ENCODE measurements around the gene CNOT2. TPM values are rescaled to one million over a fixed set of nuclear protein-coding genes. Genes with fewer than 3 reads are reported as not detected.
A peak's percentile ranks its signal among the peaks of the same experiment; 100 is the strongest.

CNOT2 gene
- total RNA-seq, 1 experiment from 2014 or later: 49.3 TPM

DNA sequence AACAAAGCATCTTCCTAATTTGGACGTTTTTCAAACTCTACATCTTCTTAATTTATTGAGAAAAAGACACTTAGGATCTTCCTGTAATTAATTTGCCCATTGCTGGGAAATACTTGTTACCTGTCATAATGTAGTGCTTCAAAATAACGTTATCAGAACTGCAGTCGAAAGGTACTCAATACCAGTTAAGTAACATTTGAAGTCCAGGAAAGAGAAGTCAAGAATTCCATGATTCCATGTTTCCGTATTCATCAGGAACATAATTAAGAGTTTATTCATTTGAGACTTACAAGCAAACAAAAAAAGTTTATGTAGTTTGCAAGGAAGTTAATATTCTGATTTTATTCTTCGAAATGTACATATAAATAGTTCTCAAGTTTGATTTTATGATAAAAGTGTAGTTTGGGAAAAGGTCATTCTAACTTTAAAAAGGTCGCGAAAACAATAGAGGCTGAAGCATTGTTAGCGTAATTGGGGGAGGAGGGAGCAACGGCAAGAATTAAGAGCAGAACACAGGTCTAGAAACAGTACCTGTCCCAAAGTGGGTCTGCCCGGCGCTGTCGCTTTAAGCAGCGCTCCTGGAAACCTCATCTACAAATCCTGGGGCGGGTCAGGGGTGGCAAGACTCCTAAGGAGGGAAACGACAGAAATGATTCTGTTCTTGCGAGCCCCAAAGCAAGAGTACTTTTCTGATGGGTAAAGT, 121.6 kb downstream of the CNOT2 start:
- no peaks in the 10 kb centered on the region; the same call in 1 of the 2 replicates for H3K36me3 ChIP-seq (ENCODE audit: control insufficient read depth, insufficient read depth, low read length)
- ATAC-seq (no peak), DNase-seq (ENCODE audit: low read depth, low spot score) (no peak)
- no peak overlapping the region for H3K27ac ChIP-seq (ENCODE audit: low read length)
- POLR2A ChIA-PET: interaction anchor here (0.5 kb wide), 1 partner anchor 36 kb away, joined by 7 read pairs; no protein-coding TSS in a partner anchor
- H3K9me3 ChIP-seq (ENCODE audit: control insufficient read depth, insufficient read depth, low read depth, low read length): no peaks in the 10 kb centered on the region
- BruUV-seq (replicated peaks): no TSS peak
- in situ Hi-C loops (cut with HindIII; ENCODE audit: low pct_unique_long_range_greater_than_20kb, low sequenced_read_pairs): no loop called here
- no peaks in the 10 kb centered on the region for H3K4me1 ChIP-seq (ENCODE audit: control insufficient read depth, insufficient read depth, low read length)
- peaks cover 37% of the 10 kb centered on the region for H3K27me3 ChIP-seq (ENCODE audit: control insufficient read depth, insufficient read depth, low read length)
- TF ChIP-seq, protein P1, sequence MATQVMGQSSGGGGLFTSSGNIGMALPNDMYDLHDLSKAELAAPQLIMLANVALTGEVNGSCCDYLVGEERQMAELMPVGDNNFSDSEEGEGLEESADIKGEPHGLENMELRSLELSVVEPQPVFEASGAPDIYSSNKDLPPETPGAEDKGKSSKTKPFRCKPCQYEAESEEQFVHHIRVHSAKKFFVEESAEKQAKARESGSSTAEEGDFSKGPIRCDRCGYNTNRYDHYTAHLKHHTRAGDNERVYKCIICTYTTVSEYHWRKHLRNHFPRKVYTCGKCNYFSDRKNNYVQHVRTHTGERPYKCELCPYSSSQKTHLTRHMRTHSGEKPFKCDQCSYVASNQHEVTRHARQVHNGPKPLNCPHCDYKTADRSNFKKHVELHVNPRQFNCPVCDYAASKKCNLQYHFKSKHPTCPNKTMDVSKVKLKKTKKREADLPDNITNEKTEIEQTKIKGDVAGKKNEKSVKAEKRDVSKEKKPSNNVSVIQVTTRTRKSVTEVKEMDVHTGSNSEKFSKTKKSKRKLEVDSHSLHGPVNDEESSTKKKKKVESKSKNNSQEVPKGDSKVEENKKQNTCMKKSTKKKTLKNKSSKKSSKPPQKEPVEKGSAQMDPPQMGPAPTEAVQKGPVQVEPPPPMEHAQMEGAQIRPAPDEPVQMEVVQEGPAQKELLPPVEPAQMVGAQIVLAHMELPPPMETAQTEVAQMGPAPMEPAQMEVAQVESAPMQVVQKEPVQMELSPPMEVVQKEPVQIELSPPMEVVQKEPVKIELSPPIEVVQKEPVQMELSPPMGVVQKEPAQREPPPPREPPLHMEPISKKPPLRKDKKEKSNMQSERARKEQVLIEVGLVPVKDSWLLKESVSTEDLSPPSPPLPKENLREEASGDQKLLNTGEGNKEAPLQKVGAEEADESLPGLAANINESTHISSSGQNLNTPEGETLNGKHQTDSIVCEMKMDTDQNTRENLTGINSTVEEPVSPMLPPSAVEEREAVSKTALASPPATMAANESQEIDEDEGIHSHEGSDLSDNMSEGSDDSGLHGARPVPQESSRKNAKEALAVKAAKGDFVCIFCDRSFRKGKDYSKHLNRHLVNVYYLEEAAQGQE (IDR thresholded peaks at IDR 0.05; ENCODE audit: insufficient read depth in 1 of 2, low read depth in 2 of 2, low read length in 1 of 2): no peak
- CTCF ChIA-PET: no interaction called here
- intact Hi-C loops (cut with micrococcal nuclease; ENCODE audit: unreplicated experiment): loop anchor here (5.0 kb wide), 1 partner anchor 212 kb away; no protein-coding TSS in a partner anchor
- H3K4me3 ChIP-seq (ENCODE audit: low read depth in 2 of 2, low read length in 2 of 2): peak overlapping the region; percentile 55 to 67; a peak in 3 of 4 replicates

GRCh38 chr12:70365398-70365647, 122.1 kb downstream of the CNOT2 start:
- H3K4me1 ChIP-seq (ENCODE audit: control insufficient read depth, insufficient read depth, low read length): no peaks in the 10 kb centered on the region
- TF ChIP-seq, protein P2, sequence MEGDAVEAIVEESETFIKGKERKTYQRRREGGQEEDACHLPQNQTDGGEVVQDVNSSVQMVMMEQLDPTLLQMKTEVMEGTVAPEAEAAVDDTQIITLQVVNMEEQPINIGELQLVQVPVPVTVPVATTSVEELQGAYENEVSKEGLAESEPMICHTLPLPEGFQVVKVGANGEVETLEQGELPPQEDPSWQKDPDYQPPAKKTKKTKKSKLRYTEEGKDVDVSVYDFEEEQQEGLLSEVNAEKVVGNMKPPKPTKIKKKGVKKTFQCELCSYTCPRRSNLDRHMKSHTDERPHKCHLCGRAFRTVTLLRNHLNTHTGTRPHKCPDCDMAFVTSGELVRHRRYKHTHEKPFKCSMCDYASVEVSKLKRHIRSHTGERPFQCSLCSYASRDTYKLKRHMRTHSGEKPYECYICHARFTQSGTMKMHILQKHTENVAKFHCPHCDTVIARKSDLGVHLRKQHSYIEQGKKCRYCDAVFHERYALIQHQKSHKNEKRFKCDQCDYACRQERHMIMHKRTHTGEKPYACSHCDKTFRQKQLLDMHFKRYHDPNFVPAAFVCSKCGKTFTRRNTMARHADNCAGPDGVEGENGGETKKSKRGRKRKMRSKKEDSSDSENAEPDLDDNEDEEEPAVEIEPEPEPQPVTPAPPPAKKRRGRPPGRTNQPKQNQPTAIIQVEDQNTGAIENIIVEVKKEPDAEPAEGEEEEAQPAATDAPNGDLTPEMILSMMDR (IDR thresholded peaks at IDR 0.05): no peak
- TF ChIP-seq SIN3A (IDR thresholded peaks at IDR 0.05; ENCODE audit: borderline replicate concordance, insufficient read depth, low read depth, low read length) (no peak), POLR2AphosphoS5 (IDR thresholded peaks at IDR 0.05; ENCODE audit: low read depth, low read length) (no peak), TCF7L2 (IDR thresholded peaks at IDR 0.05; ENCODE audit: low read depth, low read length) (no peak)
- TF ChIP-seq, protein P1 (IDR thresholded peaks at IDR 0.05; ENCODE audit: insufficient read depth in 1 of 2, low read depth in 2 of 2, low read length in 1 of 2): no peak
- peak overlapping the region; percentile 55 to 67 for H3K4me3 ChIP-seq (ENCODE audit: low read depth in 2 of 2, low read length in 2 of 2)
- no peaks in the 10 kb centered on the region; the same call in 1 of the 2 replicates for H3K36me3 ChIP-seq (ENCODE audit: control insufficient read depth, insufficient read depth, low read length)
- DNase-seq (ENCODE audit: low read depth, low spot score): no peak
- ChIA-PET CTCF (no interaction called here), POLR2A (interaction anchor here (0.5 kb wide), 1 partner anchor 36 kb away, joined by 7 read pairs; no protein-coding TSS in a partner anchor)
- H3K27me3 ChIP-seq (ENCODE audit: control insufficient read depth, insufficient read depth, low read length): peaks cover 37% of the 10 kb centered on the region
- no TSS peak for BruUV-seq (replicated peaks)
- intact Hi-C loops (cut with micrococcal nuclease; ENCODE audit: unreplicated experiment) (loop anchor here (5.0 kb wide), 1 partner anchor 212 kb away; no protein-coding TSS in a partner anchor), in situ Hi-C loops (cut with HindIII; ENCODE audit: low pct_unique_long_range_greater_than_20kb, low sequenced_read_pairs) (no loop called here)
- 0 out of 2 replicates have a peak, but pooled peaks have one; percentile 5 for ATAC-seq
- H3K9me3 ChIP-seq (ENCODE audit: control insufficient read depth, insufficient read depth, low read depth, low read length): no peaks in the 10 kb centered on the region
- H3K27ac ChIP-seq (ENCODE audit: low read length): no peak overlapping the region
